Measurements from ENCODE around the gene GPA33. TPM values are rescaled to one million over a fixed set of nuclear protein-coding genes. Genes with fewer than 3 reads are reported as not detected.

Gene GPA33
- total and polyA plus RNA-seq, 2 donors (not counting 1 experiment from before 2014, with no cell fraction given): not detected

GRCh38 chr1:167104256-167104633 lies 14.1 kb upstream of the GPA33 start:
- no peak overlapping the region for H2AFZ ChIP-seq (ENCODE audit: low read length)
- H3K36me3 ChIP-seq (ENCODE audit: control insufficient read depth, insufficient read depth, low read length): no peaks in the 10 kb centered on the region
- H3K4me3 ChIP-seq (replicated peaks in 1 of 4; ENCODE audit: control extremely low read depth in 1 of 4, insufficient read depth in 1 of 4, low read depth in 3 of 4, low read length in 4 of 4): no peak overlapping the region

GRCh38 chr1:167102906-167103573 lies 12.9 kb upstream of the GPA33 start:
- H3K79me2 ChIP-seq (ENCODE audit: control insufficient read depth, insufficient read depth, low read length): no peaks in the 10 kb centered on the region

More at GRCh38 chr1:167104256-167104633, 14.1 kb upstream of the GPA33 start:
- Histone ChIP-seq H3K27me3 (ENCODE audit: control insufficient read depth, insufficient read depth, low read length) (no peaks in the 10 kb centered on the region), H3K9me3 (ENCODE audit: control insufficient read depth, insufficient read depth, low read depth, low read length) (no peaks in the 10 kb centered on the region), H3K79me2 (ENCODE audit: control insufficient read depth, insufficient read depth, low read length) (no peaks in the 10 kb centered on the region), H3K4me2 (ENCODE audit: extremely low read depth, insufficient read depth, low read length) (no peak overlapping the region), H4K20me1 (ENCODE audit: control insufficient read depth, extremely low read depth, insufficient read depth, low read length) (no peaks in the 10 kb centered on the region), H3K27ac (ENCODE audit: insufficient read depth, low read length) (no peak overlapping the region), H3K9ac (ENCODE audit: insufficient read depth, low read length) (no peak overlapping the region), H3K4me1 (ENCODE audit: control insufficient read depth, extremely low read depth, insufficient read depth, low read length) (no peaks in the 10 kb centered on the region)
- TF ChIP-seq EZH2 (IDR thresholded peaks at IDR 0.05; ENCODE audit: low read length, missing control alignments) (no peak), CTCF (conservative IDR thresholded peaks at IDR 0.05 in 1 of 2, IDR thresholded peaks at IDR 0.05 in 1 of 2; ENCODE audit: low read depth in 1 of 2, low read length in 2 of 2) (no peak)
- DNase-seq (ENCODE audit: low read depth in 2 of 2): no peak

GRCh38 chr1:167101754-167102153 lies 11.6 kb upstream of the GPA33 start:
- Histone ChIP-seq H4K20me1 (ENCODE audit: control insufficient read depth, extremely low read depth, insufficient read depth, low read length) (no peaks in the 10 kb centered on the region), H3K4me1 (ENCODE audit: control insufficient read depth, extremely low read depth, insufficient read depth, low read length) (no peaks in the 10 kb centered on the region), H3K9ac (ENCODE audit: insufficient read depth, low read length) (no peak overlapping the region), H3K36me3 (ENCODE audit: control insufficient read depth, insufficient read depth, low read length) (no peaks in the 10 kb centered on the region), H3K4me2 (ENCODE audit: extremely low read depth, insufficient read depth, low read length) (no peak overlapping the region), H3K27ac (ENCODE audit: insufficient read depth, low read length) (no peak overlapping the region), H2AFZ (ENCODE audit: low read length) (no peak overlapping the region), H3K27me3 (ENCODE audit: control insufficient read depth, insufficient read depth, low read length) (no peaks in the 10 kb centered on the region), H3K9me3 (ENCODE audit: control insufficient read depth, insufficient read depth, low read depth, low read length) (no peaks in the 10 kb centered on the region), H3K79me2 (ENCODE audit: control insufficient read depth, insufficient read depth, low read length) (no peaks in the 10 kb centered on the region), H3K4me3 (replicated peaks in 1 of 4; ENCODE audit: control extremely low read depth in 1 of 4, insufficient read depth in 1 of 4, low read depth in 3 of 4, low read length in 4 of 4) (no peak overlapping the region)
- no peak for TF ChIP-seq CTCF (conservative IDR thresholded peaks at IDR 0.05 in 1 of 2, IDR thresholded peaks at IDR 0.05 in 1 of 2; ENCODE audit: low read depth in 1 of 2, low read length in 2 of 2)
- DNase-seq (ENCODE audit: low read depth in 2 of 2): no peak

More at GRCh38 chr1:167102906-167103573, 12.9 kb upstream of the GPA33 start:
- H3K4me1 ChIP-seq (ENCODE audit: control insufficient read depth, extremely low read depth, insufficient read depth, low read length): no peaks in the 10 kb centered on the region
- no peaks in the 10 kb centered on the region for H3K27me3 ChIP-seq (ENCODE audit: control insufficient read depth, insufficient read depth, low read length)
- no peaks in the 10 kb centered on the region for H4K20me1 ChIP-seq (ENCODE audit: control insufficient read depth, extremely low read depth, insufficient read depth, low read length)
- DNase-seq (ENCODE audit: low read depth in 2 of 2): no peak
- no peak overlapping the region for H3K4me2 ChIP-seq (ENCODE audit: extremely low read depth, insufficient read depth, low read length)
- no peak overlapping the region for H3K4me3 ChIP-seq (replicated peaks in 1 of 4; ENCODE audit: control extremely low read depth in 1 of 4, insufficient read depth in 1 of 4, low read depth in 3 of 4, low read length in 4 of 4)
- no peak for TF ChIP-seq EZH2 (IDR thresholded peaks at IDR 0.05; ENCODE audit: low read length, missing control alignments)
- no peak for TF ChIP-seq CTCF (conservative IDR thresholded peaks at IDR 0.05 in 1 of 2, IDR thresholded peaks at IDR 0.05 in 1 of 2; ENCODE audit: low read depth in 1 of 2, low read length in 2 of 2)
- H3K9ac ChIP-seq (ENCODE audit: insufficient read depth, low read length): no peak overlapping the region
- H2AFZ ChIP-seq (ENCODE audit: low read length): no peak overlapping the region
- no peak overlapping the region for H3K27ac ChIP-seq (ENCODE audit: insufficient read depth, low read length)
- H3K36me3 ChIP-seq (ENCODE audit: control insufficient read depth, insufficient read depth, low read length): no peaks in the 10 kb centered on the region
- no peaks in the 10 kb centered on the region for H3K9me3 ChIP-seq (ENCODE audit: control insufficient read depth, insufficient read depth, low read depth, low read length)
